Keratinocyte (primary cell): ENCODE measurements around the gene KLHDC8B.

Experiments
- CTCF ChIP-seq, 3 experiments: IDR thresholded peaks in 1 of 3; conservative IDR thresholded peaks in 1 of 3; optimal IDR thresholded peaks in 1 of 3; 2 replicates in 2 of 3; 3 replicates in 1 of 3; pipeline versions ENCODE3 to v1.5.1; 2011; ENCODE audit warnings: low read length in 3 of 3, mild to moderate bottlenecking in 3 of 3, moderate library complexity in 2 of 3, control low read depth in 1 of 3, inconsistent platforms in 1 of 3; ENCODE audit not compliant: insufficient read depth in 2 of 3; ENCODE audit errors: extremely low read depth in 1 of 3
- EZH2 ChIP-seq: IDR thresholded peaks from one replicate; pipeline ENCODE4 v1.6.1; 2012; ENCODE audit warnings: inconsistent platforms, mild to moderate bottlenecking, low read length, moderate library complexity

- TF ChIP-seq CTCF (optimal IDR thresholded peaks at IDR 0.05 in 1 of 3, IDR thresholded peaks at IDR 0.05 in 1 of 3, conservative IDR thresholded peaks at IDR 0.05 in 1 of 3; ENCODE audit: extremely low read depth in 1 of 3, insufficient read depth in 2 of 3, low read length in 3 of 3) (no peak), EZH2 (no peak)
Measured at GRCh38 chr3:49132437-49133225, 38.8 kb upstream of the KLHDC8B start, which contains the start of gene LAMB2.
